Ishikawa (cell line): Measurements from ENCODE around the gene YY2.

Experiments
- CEBPB ChIP-seq: IDR thresholded peaks from 2 replicates; pipeline ENCODE4 v1.6.1; 2012
- EGR1 ChIP-seq: IDR thresholded peaks from 2 replicates; pipeline ENCODE4 v1.6.1; 2012
- EP300 ChIP-seq: IDR thresholded peaks from 2 replicates; pipeline ENCODE4 v1.6.1; 2012; ENCODE audit warnings: borderline replicate concordance
- FOXM1 ChIP-seq: IDR thresholded peaks from 2 replicates; pipeline ENCODE4 v1.6.1; 2012; ENCODE audit warnings: low read depth, borderline replicate concordance
- RAD21 ChIP-seq: IDR thresholded peaks from 2 replicates; pipeline ENCODE4 v1.6.1; 2012; ENCODE audit warnings: low read depth
- REST ChIP-seq: IDR thresholded peaks from 2 replicates; pipeline ENCODE4 v1.6.1; 2012; ENCODE audit warnings: low read depth, mild to moderate bottlenecking
- TAF1 ChIP-seq: IDR thresholded peaks from 2 replicates; pipeline ENCODE4 v1.6.1; 2012; ENCODE audit warnings: low read depth, mild to moderate bottlenecking
- TCF12 ChIP-seq: IDR thresholded peaks from 2 replicates; pipeline ENCODE4 v1.6.1; 2012; ENCODE audit warnings: low read depth
- USF1 ChIP-seq: IDR thresholded peaks from 2 replicates; pipeline ENCODE4 v1.6.1; 2012
- YY1 ChIP-seq: IDR thresholded peaks from 2 replicates; pipeline ENCODE4 v1.6.1; 2012; ENCODE audit warnings: low read depth
- TF ChIP-seq, protein P1 (sequence below): IDR thresholded peaks from 2 replicates; pipeline ENCODE4 v1.6.1; 2012

DNA sequence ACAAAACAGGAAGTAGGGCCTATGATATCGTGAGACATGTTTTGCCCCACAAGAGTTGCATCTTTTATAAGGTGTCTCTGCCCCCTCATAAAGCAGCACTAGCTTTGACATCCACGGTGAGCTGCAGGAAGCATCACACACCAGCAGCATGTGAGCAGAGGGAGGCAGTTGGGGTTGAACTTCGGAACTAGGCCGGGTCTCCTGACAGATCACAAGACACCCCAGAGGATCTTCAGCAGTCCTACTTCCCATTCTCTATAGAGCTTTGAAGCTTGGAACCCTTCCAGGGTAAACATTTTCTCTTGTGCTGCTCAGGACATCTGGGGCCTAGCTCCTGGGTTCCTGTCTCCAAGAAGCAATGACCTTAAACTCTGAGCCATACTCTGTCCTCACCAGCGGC is 27.5 kb downstream of the YY2 start:
- TF ChIP-seq RAD21 = no peak
- TF ChIP-seq TCF12 = no peak
- TF ChIP-seq, protein P1, sequence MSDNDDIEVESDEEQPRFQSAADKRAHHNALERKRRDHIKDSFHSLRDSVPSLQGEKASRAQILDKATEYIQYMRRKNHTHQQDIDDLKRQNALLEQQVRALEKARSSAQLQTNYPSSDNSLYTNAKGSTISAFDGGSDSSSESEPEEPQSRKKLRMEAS = no peak
- TF ChIP-seq YY1 = no peak
- TF ChIP-seq TAF1 = no peak
- TF ChIP-seq REST = no peak
- no peak for TF ChIP-seq CEBPB
- TF ChIP-seq FOXM1 = no peak
- no peak for TF ChIP-seq USF1
- TF ChIP-seq EP300 = no peak
- no peak for TF ChIP-seq EGR1
